Stimulated activated CD4-positive, alpha-beta T cell treated with anti-CD3 and anti-CD28 coated beads, Interleukin-1b, Interleukin-23, amount 100 ng/mL, for 4 hours (primary cell): ENCODE results near the gene MAN2B1.
"Not testable (repeated sequence)": the region's sequence is repeated elsewhere in the genome, so short reads cannot be mapped to it uniquely, and the experiment has no call there.

Experiments used
- DNase-seq, 2 donors: peaks; one replicate each; pipeline ENCODE4 v3.0.0-alpha.2; 2020; ENCODE audit warnings: low read depth in 2 of 2

MAN2B1 gene

DNA sequence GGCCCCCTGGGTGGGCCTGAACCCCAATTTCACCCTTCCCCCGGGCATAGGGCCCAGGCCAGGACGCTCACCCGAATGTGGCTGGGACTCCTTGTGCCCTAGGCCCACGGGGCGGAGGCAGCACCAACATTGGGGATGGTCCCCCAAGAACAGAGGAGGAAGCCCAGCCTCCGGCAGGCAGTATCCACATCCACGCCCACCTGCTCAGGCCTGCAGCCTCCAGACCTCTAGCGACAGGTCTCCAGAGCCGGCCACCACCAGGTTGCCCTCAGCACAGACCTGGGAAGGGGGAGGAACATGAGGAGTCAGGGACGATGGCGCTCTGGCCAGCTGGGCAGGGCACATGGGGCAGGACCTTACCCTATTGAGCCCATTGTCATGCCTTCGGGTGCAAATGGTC lies 22.5 kb upstream of the MAN2B1 start:
- no peak for DNase-seq

DNA sequence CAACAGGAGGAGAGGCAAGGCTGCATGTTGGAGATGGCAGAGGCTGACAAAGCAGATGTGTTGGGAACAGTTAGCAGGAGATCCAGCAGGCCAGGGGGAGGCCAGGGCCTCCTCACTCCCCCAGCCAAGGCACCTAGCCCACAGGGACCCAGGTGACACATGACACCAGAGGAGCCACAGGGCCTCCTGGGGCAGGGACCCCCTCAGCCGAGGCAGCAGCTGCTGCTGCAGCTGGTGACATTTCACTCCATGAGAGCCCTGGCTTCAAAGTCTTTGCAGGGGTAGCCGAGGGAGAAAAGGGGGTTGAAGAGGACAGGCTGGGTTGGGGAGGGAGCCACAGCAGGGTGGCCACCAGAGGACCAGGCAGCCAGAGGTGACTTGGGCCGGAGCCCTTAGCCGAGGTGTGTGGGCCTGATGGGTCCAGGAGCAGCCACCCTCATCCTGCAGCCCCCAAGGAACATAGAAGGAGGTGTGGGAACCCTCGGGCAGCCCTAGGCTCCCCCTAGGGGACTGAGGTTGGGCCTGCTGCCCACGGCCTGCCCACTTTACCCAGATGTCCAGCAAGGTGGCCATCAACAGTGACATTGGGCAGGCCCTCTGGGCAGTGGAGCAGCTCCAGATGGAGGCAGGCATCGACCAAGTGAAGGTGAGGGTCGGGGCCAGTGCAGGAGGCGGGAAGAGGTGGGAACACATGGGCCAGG lies 21.1 kb upstream of the MAN2B1 start, which contains the start of gene GNG14:
TSS of gene GNG14 (plus strand) at position 503 of the 701 bp plus-strand sequence. CDS start at position 554, 51 bp downstream.
- no peak for DNase-seq

DNA sequence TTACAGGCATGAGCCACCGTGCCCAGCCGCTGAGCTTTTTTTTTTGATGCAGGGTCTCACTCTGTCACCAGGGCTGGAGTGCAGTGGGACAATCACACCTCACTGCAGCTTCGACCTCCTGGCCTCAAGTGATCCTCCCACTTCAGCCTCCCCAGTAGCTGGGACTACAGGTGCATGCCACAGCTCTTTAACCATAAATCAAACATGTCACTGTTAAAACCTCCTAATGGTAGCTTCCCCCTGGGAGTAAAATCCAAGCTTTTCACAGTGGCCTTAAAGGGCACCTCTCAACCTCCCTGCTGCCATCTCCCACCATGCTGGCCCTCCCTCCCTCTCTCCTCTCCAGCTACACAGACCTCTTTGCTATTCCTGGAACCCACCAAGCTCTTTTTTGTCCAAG lies 19.3 kb upstream of the MAN2B1 start:
- no peak for DNase-seq

DNA sequence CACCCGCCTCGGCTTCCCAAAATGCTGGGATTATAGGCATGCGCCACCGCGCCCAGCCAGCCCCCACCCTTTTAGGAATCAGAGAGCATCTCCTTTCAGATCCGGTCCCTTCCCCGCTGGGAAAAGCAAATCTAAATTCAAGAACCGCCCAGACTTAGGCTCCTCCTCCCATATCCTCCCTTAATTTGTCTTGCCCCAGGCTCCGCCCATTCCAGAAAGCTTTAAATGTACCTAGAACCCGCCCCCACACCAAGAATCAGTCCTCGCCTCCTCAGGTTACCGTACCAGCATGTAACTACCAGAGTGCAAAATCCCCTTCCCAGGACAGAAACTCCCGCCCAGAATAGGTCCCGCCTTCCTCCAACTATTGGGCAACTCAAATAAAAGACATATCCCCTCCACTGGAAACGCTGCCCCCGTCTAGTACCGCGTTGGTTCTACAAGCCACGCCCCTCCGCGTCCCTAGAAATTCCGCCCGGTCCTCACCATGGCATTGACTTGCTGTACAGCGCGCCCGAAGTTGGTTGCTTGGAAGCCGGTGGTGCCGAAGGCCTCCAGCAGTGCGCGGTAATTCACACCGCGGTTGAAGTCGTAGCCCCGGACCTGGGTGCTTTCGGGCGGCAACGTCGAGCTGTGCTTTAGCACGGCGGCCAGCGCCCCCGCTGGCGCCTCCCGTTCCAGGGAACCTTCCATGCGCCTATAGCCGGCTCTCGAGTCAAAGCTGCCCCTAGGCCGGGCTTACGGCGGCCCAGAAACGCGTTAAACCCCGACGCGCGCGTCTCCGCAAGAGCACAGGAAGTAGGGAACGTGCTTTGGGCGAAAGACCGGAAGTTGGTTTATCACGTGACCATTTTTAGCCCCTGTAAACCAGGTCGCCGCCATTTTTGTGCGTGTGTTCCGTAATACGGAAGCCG lies 14.8 kb upstream of the MAN2B1 start, which contains the start of gene DHPS:
TSS of gene DHPS (minus strand) at position 807 of the 914 bp plus-strand sequence. CDS start at position 693, 114 bp downstream.
- DNase-seq = peak; percentile 79 to 81

DNA sequence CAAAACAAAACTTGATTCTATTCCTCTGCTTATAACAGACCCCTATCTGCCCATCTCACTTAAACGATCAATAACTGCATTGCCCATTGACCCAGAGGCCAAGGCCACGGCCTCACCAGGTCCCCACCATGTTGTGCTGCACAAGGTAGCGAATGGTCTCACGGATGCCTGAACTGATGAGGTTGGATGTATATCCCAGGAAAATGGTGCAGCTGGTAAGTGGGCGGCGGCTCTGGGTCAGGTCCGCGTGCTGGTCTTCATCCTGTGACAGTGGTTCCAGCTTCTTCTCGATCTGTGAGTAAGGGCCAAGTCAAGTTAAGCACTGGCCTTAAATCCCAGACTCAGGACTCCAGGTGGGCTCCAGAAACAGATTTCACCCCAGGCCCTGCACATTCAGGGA lies 13.5 kb upstream of the MAN2B1 start:
- DNase-seq = no peak

DNA sequence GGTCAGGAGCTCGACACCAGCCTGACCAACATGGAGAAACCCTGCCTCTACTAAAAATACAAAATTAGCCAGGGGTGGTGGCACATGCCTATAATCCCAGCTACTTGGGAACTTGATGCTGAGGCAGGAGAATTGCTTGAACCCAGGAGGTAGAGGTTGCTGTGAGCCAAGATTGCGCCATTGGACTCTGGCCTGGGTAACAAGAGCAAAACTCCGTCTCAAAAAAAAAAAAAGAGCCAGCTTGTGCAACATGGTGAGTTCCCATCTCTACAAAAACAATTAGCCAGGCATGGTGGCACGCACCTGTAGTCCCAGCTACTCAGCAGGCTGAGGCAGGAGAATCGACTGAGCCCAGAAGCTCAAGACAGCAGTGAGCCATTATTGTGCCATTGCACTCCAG lies 11.5 kb upstream of the MAN2B1 start:
- not testable (repeated sequence) for DNase-seq

DNA sequence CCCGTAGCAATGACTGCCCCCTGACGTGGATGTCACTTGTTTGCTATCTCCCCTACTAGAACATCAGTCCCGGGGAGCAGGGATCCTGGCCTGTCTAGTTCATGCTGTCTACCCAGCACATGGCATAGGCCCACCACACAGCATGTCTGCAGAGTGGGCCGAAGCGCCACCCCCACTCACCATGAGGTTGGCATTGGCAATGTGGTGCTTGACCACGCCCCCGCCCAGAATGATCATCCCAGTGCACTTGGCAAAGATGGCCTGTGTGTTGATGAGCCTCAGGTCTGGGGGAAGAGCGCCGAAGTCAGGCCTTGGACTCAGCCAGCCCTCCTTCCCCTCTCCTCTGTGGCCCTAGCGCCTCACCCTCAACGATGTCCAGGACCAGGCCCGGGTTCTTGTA lies 10.4 kb upstream of the MAN2B1 start:
- DNase-seq = no peak

DNA sequence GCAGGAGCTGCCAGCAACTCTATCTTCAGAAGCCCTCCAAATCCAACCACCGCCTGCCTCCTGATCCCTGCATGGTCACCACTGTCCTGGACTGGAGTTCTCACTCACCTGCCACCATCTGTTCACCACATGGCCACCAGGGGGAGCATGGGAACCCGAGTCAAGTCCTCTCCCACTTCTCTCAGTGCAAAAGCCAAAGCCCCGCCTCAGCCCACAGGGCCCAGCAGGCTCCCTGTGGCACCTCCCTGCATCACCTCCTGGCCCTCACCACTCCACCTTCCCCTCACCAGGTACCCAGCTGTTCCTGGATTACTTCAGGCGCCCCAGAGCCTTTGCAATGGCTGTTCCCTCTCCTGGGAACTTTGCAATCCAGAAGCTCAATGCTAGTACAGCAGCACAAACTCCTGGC lies 9.8 kb upstream of the MAN2B1 start:
- DNase-seq = peak; percentile 84 to 85

DNA sequence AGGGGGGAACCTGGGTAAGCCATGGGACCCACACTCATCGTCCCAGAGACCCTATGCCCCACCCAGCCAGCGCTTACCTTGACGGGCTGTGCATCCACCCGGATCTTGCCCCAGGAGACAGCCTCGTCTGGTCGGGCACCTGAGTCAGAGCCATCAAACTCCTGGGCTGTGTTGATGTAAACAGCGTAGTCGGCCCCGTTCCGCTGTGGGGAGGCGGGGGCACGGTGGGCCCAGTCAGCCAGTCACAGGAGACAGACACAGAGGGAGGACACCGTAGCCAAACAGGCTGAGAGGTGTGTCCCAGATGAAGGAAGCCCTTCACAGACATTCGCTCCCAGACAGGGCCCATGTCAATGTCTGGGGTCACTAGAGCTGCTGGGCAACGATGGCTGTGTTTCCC lies 9.4 kb upstream of the MAN2B1 start:
- DNase-seq = no peak

DNA sequence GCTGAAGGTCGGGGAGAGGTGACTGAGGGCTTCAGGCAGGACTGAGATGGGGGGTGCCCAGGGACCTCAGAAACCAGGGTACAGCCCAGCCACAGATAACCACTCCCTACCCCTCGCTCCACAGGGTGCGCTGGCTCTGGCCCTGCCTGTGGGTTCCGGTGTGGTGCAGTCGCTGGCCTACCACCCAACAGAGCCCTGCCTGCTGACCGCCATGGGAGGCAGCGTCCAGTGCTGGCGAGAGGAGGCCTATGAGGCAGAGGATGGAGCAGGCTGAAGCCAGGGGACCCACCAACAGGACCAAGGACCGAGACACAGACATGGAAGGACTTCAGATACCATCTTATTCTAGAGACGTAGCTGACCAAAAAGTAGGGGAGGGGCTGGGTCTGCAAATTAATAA lies 8.9 kb upstream of the MAN2B1 start:
- DNase-seq = no peak

DNA sequence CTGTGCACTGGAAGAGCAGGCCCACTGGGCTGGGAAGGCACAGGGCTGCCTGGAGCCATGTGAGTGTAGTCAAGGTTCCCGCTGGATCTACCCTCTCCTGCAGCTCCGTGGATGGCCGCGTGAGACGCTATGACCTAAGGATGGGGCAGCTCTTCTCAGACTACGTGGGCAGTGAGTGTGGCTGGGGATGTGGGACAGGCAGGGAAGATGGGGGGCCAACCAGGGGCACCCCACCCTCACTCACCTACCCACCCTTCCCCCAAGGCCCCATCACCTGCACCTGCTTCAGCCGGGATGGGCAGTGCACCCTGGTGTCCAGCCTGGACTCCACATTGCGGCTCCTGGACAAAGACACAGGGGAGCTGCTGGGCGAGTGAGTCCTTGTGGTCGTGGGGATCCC lies 6.2 kb upstream of the MAN2B1 start:
- DNase-seq = no peak

DNA sequence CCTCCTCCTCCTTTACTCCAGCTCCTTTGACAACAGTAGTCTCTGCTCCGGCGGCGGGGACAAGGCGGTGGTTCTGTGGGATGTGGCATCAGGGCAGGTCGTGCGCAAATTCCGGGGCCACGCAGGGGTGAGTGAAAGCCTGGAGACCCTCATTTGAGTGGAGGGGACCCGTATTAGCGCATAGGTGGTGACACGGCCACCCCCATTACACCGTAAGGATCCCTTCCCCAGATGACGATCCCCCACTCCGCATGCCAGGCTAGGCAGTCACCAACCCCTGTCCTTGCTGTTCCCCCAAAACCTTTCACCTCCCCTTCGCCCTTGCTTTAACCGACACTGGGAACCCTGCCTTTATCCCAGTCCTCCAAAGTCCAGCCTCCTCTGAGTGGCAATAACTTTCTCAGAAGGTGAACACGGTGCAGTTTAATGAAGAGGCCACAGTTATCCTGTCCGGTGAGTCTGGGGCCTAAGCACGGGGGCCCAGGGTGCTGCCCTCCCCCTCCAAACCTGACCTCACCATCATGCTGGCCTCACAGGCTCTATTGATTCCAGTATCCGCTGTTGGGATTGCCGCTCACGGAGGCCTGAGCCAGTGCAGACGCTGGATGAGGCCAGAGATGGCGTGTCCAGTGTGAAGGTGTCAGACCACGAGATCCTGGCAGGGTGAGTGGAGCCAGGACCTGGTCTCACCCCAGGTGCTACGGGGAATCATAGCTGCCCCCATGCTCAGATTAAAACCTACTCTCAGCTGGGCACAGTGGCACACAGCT lies 3.8 kb upstream of the MAN2B1 start:
- no peak for DNase-seq

DNA sequence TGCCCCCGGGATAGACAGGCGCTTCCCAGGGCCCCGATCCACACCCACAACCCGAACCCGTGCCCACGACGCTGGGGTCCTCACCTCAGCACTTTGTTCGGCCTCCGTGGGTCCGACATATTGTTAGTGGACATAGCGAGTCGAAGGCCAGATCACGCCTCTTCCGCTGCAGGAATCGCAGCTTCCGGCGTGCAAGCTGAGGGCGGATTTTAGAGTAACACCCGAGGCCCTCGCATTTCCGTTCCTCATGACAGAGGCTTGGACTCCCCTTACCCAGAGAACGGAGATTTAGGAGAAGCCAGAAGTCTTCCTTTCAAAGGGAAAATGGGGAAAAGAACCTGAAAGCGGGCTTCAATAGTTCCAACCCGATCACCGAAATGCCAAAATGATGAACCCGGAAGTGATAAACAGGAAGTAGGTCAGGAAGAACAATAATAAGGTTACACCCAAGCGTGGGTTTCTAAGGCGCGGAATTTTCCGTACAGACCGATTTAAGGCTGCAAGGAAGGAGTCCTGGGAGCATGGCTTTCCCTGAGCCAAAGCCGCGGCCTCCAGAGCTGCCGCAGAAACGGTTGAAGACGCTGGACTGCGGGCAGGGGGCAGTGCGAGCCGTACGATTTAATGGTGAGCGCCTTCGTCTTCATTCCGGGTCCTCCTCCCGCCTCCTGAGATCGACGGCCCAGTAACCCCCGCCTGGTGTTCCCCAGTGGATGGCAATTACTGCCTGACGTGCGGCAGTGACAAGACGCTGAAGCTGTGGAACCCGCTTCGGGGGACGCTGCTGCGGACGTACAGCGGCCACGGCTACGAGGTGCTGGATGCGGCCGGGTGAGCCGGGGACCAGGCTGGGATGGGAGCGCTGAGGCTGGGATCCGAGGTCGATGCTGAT lies 3.0 kb upstream of the MAN2B1 start:
- peak; percentile 63 to 70 for DNase-seq

DNA sequence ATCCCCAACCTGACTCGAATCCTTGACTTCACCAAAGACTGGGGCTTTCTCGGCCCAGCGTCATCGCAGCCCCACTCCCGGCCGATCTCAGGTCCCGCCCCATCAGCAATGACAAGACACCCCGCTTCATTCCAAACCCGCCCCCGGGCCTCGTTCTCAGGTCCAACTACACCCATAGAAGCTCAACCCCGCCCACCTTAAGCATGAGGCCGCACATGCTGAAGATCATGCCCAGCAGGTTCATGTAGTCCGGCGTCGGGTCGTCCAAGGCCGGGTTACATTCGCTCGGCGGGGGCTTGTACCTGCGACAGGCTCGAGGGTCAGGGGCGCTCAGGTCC lies 2.4 kb upstream of the MAN2B1 start:
- DNase-seq = peak; percentile 51 to 59

DNA sequence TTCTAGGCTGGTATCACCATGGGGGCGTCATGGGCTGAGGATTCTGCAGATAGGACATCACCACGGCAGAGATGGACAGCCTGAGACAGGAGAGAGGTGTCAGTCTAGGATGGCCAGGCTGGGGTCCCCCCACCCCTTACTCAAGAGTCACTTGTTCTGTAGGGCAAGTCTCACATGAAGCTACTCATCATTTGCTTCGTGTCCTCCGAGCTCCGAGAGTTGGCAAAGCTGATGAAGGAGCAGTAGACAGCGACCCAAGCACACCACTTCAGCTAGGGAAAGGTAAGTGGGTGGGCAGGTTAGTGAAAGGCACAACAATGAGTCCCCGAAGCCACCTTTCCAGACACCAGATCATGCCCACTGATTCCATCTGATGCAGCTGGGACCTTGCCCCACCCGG lies 1.8 kb upstream of the MAN2B1 start:
- no peak for DNase-seq

DNA sequence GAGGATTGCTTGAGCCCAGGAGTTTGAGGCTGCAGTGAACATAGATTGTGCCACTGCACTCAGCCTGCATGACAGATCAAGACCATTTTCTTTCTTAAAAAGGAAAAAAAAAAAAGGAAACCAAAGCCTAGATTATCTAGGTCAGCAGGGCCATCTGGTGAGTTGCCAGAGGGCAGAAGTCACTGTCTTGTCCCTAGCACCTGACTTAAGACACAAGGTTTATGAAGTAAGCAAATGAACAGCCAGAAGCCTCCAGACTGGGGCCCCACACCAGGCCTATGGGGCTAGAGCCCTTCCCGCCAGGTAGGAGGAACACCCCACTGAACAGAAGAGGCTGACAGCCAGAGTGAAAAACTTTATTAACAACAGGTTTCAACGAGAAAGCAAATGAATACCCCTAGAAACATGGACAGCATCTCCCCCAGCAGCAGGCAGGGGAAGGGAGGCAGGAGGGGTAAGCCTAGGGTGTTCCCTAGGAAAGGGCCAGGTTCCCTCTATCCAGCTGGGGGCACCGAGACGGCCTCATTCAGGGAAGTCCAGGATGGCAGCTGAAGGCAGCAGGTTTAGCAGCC lies 1.3 kb upstream of the MAN2B1 start:
- no peak for DNase-seq

DNA sequence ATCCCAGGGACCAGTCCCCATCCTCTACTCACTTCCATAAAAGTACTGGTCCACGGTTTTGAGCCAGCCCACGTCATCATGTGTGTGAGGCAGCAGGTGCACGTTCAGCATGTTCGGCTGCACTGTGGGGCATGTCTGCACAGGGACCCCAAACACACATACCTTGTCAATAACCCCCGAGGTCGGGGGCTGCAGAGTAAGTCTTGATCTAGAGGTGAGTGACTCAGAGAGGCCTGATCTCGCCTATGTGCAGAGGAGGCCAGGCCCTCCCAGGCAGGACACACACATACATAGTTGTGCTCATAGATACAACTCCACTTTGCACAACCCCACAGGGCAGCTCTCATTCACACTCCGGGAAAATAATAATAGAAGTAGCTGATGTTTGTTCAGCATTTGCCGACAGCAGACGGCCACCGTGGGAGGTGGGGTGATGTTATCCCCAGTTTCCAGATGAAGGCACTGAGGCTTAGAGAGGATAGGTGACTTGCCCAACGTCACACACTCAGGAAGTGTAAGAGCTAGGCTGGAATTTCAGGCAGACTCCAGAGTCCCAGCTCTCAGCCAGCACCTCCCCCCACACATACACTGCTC lies 774 bp downstream of the MAN2B1 start:
- DNase-seq = no peak

DNA sequence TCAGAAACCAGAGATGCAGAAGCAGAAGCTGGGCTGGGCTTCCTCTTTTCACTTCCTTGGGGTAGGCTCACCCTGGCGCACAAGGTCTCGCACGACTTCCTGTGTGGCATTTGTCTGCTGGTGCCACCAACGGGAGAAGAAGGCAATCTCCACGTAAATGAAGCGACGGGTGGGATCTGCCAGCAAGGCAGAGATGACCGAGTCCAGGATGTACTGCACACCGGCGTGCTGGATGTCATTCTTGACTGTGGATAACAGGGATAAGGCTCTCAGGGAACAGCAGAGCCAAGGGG lies 1.3 kb downstream of the MAN2B1 start:
- peak; percentile 25 to 30 for DNase-seq

DNA sequence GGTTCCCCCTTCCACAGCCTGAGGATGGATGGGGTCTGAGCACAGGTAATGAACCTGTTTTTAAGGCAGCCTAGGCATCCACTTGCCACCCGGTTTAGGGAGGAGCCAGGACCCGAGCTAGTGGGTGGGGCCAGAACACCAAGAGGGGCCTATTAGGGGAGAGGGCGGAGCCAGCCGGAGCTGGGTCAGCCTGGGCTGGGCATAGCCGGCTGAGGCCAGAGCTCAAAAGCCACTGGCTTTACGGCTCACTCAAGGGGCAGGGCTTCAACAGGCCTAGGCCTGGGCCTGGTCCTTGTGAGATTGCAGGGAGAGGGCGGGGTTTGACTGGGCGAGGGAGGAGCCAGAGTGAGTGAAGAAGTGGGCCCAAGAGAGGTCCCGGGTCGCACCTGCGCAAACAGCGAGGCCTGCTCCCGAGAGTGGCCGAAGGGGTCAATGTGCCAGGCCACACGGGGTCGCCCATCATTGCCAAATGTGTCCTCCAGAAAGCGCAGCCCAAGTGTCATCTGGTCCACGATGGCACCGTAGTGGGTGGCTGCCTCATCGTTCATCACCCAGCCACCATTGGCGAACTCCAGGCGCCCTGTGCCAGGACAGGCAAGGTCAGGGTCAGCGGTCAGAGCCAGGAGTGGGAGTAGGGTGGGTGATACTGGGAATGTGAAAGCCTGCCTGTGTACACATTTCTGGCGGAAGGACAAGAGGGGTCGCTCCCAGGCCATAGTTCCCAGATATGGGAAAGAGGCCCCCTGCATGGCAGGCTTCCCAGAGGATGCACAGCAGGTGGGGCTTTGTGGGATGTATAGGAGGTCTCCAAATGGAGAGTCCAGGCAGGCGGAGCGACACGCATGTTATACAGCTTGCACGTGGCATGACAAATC lies 1.9 kb downstream of the MAN2B1 start:
- no peak for DNase-seq

DNA sequence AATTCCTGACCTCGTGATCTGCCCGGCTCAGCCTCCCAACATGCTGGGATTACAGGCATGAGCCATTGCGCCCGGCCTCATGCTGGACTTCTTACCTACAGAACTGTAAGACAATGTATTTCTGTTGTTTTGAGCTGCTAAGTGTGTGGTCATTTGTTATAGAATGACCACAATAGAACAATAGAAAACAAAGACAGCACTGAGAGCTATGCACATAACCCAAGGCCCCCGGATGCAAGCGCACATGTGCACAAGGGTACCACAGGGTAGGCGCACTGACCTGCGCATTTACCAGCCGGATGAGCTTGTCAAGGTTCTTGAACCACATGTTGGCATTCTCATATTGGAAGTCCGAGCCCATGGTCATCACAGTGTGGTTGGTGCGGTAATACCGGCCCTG lies 5.6 kb downstream of the MAN2B1 start:
- no peak for DNase-seq
